HL-60 (cell line): ENCODE data around the gene LIFR.

Experiments used
- DNase-seq, 2 experiments: peaks; one replicate each; pipeline ENCODE4 v3.0.0-alpha.2; 2010 to 2020; ENCODE audit warnings: low read depth in 1 of 2, low spot score in 1 of 2
- H3K27ac ChIP-seq: fragments of 250-450 bp; sonication (Bioruptor Pico); replicated peaks from 2 replicates; pipeline ENCODE4 v1.5.1; 2020; ENCODE audit warnings: mild to moderate bottlenecking, moderate library complexity
- H3K27me3 ChIP-seq: fragments of 250-450 bp; sonication (Bioruptor Pico); 2 replicates; pipeline ENCODE4 v1.5.1; 2021; ENCODE audit warnings: mild to moderate bottlenecking, moderate library complexity; ENCODE audit not compliant: insufficient read depth, poor library complexity, severe bottlenecking
- H3K4me3 ChIP-seq: replicated peaks from 2 replicates; pipeline ENCODE4 v1.5.1; 2011; ENCODE audit warnings: mild to moderate bottlenecking, control low read depth, low read length; ENCODE audit not compliant: insufficient read depth
- GABPA ChIP-seq: IDR thresholded peaks from 2 replicates; pipeline ENCODE4 v1.6.1; 2012; ENCODE audit warnings: low read depth
- POLR2AphosphoS5 ChIP-seq: IDR thresholded peaks from 2 replicates; pipeline ENCODE4 v1.6.1; 2012; ENCODE audit warnings: low read depth
- SPI1 ChIP-seq: IDR thresholded peaks from 2 replicates; pipeline ENCODE4 v1.6.1; 2012; ENCODE audit warnings: low read depth, mild to moderate bottlenecking, borderline replicate concordance
- TF ChIP-seq, protein P1 (sequence below): IDR thresholded peaks from one replicate; pipeline ENCODE4 v1.5.1; 2011; ENCODE audit warnings: low read length, control low read depth, inconsistent platforms; ENCODE audit not compliant: insufficient read depth
- TF ChIP-seq, protein P2 (sequence below): IDR thresholded peaks from 2 replicates; pipeline ENCODE4 v1.6.1; 2012; ENCODE audit warnings: low read depth; ENCODE audit not compliant: insufficient replicate concordance

LIFR gene

DNA sequence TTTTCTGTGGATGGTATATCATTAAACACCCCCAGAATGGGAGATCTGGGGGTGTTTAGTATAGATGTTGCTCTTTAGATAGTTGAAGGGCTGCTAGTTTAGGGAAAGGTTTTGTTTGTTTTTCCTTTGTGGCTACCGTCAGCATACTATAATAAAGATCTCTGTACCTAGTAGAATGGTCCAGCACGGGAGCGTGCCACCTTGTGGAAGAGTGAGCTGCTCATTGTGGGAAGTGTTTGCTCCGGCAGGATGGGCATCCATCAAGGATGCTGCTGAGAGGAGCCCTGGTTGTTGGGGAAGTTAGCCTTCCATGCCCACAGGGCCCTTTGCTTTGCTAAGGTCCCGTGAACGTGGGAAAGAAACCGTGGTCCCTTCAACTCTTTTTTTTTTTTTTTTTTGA is 113.1 kb downstream of the LIFR start:
- peaks cover 20% of the 10 kb centered on the region for H3K27me3 ChIP-seq
- DNase-seq: no peak
- no peak overlapping the region for H3K4me3 ChIP-seq
- TF ChIP-seq GABPA (no peak), POLR2AphosphoS5 (no peak), SPI1 (no peak)
- TF ChIP-seq, protein P1, sequence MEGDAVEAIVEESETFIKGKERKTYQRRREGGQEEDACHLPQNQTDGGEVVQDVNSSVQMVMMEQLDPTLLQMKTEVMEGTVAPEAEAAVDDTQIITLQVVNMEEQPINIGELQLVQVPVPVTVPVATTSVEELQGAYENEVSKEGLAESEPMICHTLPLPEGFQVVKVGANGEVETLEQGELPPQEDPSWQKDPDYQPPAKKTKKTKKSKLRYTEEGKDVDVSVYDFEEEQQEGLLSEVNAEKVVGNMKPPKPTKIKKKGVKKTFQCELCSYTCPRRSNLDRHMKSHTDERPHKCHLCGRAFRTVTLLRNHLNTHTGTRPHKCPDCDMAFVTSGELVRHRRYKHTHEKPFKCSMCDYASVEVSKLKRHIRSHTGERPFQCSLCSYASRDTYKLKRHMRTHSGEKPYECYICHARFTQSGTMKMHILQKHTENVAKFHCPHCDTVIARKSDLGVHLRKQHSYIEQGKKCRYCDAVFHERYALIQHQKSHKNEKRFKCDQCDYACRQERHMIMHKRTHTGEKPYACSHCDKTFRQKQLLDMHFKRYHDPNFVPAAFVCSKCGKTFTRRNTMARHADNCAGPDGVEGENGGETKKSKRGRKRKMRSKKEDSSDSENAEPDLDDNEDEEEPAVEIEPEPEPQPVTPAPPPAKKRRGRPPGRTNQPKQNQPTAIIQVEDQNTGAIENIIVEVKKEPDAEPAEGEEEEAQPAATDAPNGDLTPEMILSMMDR: no peak
- TF ChIP-seq, protein P2, sequence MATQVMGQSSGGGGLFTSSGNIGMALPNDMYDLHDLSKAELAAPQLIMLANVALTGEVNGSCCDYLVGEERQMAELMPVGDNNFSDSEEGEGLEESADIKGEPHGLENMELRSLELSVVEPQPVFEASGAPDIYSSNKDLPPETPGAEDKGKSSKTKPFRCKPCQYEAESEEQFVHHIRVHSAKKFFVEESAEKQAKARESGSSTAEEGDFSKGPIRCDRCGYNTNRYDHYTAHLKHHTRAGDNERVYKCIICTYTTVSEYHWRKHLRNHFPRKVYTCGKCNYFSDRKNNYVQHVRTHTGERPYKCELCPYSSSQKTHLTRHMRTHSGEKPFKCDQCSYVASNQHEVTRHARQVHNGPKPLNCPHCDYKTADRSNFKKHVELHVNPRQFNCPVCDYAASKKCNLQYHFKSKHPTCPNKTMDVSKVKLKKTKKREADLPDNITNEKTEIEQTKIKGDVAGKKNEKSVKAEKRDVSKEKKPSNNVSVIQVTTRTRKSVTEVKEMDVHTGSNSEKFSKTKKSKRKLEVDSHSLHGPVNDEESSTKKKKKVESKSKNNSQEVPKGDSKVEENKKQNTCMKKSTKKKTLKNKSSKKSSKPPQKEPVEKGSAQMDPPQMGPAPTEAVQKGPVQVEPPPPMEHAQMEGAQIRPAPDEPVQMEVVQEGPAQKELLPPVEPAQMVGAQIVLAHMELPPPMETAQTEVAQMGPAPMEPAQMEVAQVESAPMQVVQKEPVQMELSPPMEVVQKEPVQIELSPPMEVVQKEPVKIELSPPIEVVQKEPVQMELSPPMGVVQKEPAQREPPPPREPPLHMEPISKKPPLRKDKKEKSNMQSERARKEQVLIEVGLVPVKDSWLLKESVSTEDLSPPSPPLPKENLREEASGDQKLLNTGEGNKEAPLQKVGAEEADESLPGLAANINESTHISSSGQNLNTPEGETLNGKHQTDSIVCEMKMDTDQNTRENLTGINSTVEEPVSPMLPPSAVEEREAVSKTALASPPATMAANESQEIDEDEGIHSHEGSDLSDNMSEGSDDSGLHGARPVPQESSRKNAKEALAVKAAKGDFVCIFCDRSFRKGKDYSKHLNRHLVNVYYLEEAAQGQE: no peak
- no peak overlapping the region for H3K27ac ChIP-seq

GRCh38 chr5:38442247-38442573 is 114.2 kb downstream of the LIFR start:
- TF ChIP-seq, protein P1: no peak
- no peak for TF ChIP-seq POLR2AphosphoS5
- TF ChIP-seq, protein P2: no peak
- TF ChIP-seq GABPA: no peak
- no peak for TF ChIP-seq SPI1
- Histone ChIP-seq H3K27ac (no peak overlapping the region), H3K4me3 (no peak overlapping the region), H3K27me3 (peaks cover 20% of the 10 kb centered on the region)
- no peak for DNase-seq

- Histone ChIP-seq H3K4me3 (no peak overlapping the region), H3K27me3 (peaks cover 15% of the 10 kb centered on the region), H3K27ac (no peak overlapping the region)
- peak; percentile 49 to 84 for DNase-seq
- TF ChIP-seq, protein P1: peak; percentile 89
- TF ChIP-seq SPI1: no peak
These were observed 114.8 kb downstream of the LIFR start for GRCh38 chr5:38441453-38442246.

DNA sequence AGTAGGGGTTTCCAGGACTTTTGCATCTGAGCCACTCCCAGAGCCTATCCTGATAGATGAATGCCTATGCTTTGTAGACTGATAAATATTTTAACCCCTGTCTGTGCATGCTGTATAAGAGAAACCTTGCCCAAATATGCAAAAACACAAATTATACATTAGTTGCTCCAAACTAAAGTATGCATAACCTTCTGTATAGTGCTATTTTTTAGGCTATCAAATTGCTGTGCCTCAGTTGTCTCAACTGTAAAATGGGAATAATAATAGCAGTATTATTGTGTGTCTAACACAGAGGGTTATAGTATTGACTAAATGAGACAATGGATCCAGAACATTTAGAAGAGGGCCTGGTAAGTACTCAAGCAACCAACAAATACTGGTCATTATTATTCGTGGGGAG is 117.7 kb downstream of the LIFR start:
- no peak overlapping the region for H3K4me3 ChIP-seq
- TF ChIP-seq GABPA (no peak), SPI1 (no peak), POLR2AphosphoS5 (no peak)
- TF ChIP-seq, protein P2: no peak
- TF ChIP-seq, protein P1: no peak
- no peak for DNase-seq

More for the DNA sequence above, 117.7 kb downstream of the LIFR start:
- H3K27ac ChIP-seq: no peak overlapping the region
- H3K27me3 ChIP-seq: peaks cover 8% of the 10 kb centered on the region
